SHP77 treated with DMSO at 0.1 percent for 48 hours (cell line): Measurements from ENCODE around the gene DLX4.

Source experiments
- DNase-seq: peaks from one replicate; lab custom pipeline; 2025; lab: John Stamatoyannopoulos, UW

Gene DLX4

DNA sequence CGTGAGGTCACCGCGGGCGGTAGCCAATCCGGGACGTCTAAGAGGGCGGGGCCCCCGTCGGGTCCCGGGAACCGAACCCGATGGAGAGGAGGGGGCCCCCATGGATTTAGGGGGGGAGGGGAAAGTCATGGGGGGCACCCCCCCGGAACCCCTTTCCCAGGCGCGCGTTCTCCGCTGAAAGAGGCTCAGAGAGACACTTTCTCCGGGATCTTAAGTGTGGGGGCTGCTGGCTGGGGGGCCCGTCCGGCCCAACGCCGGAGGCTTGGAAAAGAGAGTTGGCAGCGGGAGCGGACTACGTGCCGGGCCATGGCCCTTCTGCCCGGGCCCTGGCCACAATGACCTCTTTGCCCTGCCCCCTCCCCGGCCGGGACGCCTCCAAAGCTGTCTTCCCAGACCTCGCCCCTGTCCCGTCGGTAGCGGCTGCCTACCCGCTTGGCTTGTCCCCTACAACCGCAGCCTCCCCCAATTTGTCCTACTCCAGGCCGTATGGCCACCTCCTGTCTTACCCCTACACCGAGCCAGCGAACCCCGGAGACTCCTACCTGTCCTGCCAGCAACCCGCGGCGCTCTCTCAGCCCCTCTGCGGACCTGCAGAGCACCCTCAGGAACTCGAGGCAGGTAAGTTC lies at the start of gene DLX4:
Gene DLX4, plus strand, starts transcription at position 57 of the 626 bp plus-strand sequence. Its CDS starts 279 bp downstream, at position 336.
- DNase-seq, result no peak

DNA sequence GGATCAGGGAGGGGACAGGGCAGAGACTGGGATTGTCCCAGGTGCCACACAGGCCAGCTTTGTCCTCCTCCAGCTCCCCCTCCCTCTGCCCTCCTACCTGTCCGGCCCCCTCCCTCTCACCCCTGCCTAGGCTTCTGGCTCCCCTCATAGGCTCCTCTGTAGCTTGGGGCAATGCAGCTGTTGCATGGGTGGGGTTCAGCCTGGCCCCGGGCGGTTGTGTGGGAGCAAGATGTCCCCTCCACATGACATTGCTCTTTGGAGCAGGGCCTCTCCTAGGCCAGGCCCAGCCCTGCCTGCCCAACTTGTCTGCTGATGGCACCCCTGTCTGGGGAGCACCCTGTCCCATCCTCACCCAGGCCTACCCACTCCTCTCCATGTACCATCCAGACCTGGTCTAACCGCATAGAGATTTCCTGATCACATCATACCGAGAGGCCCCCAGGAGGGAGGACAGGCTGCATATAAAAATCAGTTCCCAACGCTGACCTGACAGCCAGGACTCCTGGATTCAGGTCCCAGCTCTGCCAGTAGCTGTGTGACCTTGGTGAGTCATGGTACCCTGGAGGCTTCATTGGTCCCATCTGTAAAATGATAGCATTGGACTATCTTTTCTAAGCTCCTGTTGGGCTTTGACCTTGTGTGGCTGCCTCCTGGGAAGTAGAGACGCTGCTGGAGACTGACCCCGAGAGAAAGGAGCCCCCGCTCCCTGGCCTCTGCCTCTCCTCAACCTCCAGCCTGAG lies 48.8 kb upstream of the DLX4 start:
- no peak for DNase-seq

DNA sequence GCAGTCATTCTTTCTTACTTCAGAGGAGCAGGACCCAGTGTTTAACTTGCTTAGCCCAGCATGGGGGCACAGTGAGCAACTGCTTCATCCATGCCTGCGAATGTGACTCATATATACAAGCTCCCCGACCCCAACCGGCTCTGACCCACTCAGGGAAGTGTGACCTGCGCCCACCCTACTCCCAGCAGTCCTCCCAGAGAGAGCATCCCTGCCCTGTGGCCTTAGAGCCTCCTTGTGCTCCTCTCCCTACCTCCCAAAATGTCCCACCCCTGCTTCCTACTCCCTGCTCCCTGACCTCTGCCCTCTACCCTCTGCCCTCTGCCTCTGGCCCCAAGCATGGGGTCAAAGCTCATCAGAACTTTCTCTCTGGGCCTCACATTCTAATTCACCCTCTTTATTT lies 46.9 kb upstream of the DLX4 start:
- no peak for DNase-seq

GRCh38 chr17:49924116-49924515 lies 44.9 kb upstream of the DLX4 start:
- no peak for DNase-seq

GRCh38 chr17:49924589-49924988 lies 44.4 kb upstream of the DLX4 start:
- DNase-seq, result no peak

DNA sequence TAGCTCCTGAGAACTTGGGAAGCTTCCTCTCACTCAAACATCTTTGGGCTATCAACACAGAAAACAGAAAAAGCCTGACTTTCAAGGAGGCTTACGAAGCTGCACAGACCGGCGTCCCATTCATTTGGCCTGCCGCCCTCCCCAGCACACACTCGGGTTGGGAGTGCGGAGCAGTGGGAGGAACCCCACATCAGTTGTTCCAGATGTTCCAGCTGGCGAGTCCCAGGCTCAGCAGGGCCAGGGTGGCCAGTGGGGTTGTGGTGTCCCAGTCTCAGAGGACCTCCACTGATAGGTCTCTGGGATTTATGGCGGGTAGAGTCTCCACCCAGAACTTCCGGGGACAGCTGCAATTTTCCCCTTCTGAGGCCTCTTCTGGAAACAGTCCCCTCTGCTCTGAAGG lies 43.1 kb upstream of the DLX4 start:
- no peak for DNase-seq

- DNase-seq, result no peak
Observed at GRCh38 chr17:49926886-49927285, 42.1 kb upstream of the DLX4 start.

- no peak for DNase-seq
Observed at GRCh38 chr17:49928126-49928800, 40.7 kb upstream of the DLX4 start.

DNA sequence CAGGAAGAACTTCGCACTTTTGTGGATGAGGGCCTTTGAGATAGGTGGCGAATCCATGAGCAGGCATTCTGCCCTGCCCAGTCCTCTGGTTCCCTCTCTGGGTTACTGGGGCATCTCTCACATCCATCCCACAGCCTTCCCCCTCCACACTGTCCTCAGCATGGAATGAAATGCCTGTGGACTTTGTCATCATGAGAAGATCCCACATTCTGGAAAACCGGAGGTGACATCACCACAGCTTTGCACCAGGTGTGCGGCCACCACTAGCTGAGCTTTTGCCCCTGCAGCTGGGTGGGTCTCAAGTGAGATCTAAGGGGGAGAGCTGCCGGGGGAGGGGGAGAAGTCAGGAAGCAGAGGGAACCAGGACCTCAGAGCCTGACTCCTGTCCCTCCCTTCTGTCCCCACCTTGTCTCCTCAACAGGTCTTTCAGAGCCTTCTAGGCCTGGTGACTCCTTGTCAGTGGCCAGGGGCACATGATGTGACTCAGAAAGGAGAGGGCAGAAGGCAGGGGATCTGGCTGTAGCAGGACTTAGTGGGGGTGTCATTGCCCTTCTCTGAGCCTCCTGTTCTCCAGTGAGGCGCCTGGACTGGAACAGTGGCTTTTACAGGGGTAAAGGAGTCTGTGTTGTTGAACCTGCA lies 40.0 kb upstream of the DLX4 start:
- DNase-seq, result no peak

DNA sequence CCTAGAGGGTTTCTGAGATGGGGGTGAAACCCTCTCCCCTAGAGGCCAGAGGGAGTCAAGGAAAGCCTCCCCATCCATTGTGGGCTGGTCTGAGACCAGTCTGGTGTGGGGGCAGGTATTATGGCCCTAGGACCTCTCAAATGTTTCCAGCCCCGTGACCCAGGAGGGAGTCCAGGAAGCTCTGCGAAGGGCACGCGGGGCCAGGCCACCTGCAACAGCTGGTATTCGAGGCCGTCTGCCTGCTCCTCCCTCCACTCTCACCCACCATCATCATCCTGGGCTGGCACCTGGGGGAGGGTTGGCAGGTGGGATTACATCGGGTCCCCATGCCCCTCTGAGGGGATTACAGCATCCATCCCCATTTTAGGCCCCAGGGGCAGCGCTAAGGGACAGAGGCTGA lies 38.1 kb upstream of the DLX4 start:
- no peak for DNase-seq

GRCh38 chr17:49931416-49932137 lies 37.4 kb upstream of the DLX4 start:
- DNase-seq, result no peak

GRCh38 chr17:49932138-49932723 lies 36.8 kb upstream of the DLX4 start:
- DNase-seq, result no peak

DNA sequence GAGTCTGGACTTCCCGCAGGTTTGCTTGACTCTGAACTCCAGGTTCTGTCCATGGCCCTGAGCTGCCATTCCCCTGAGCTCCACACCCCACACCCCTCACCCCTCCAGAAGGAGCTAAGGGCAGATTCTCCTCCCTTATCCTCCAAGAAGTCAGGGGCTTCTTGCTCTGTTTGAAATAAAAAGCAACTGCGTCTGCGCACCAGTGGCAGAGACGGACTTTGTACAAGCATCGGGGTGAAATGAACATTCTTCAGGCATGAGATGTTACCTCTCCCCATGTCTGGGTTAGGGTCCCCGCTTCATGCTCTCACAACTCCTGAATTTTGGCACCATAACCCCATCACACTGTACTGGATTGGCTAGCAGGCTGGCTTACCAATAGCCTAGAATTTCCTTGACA lies 36.1 kb upstream of the DLX4 start:
- no peak for DNase-seq

DNA sequence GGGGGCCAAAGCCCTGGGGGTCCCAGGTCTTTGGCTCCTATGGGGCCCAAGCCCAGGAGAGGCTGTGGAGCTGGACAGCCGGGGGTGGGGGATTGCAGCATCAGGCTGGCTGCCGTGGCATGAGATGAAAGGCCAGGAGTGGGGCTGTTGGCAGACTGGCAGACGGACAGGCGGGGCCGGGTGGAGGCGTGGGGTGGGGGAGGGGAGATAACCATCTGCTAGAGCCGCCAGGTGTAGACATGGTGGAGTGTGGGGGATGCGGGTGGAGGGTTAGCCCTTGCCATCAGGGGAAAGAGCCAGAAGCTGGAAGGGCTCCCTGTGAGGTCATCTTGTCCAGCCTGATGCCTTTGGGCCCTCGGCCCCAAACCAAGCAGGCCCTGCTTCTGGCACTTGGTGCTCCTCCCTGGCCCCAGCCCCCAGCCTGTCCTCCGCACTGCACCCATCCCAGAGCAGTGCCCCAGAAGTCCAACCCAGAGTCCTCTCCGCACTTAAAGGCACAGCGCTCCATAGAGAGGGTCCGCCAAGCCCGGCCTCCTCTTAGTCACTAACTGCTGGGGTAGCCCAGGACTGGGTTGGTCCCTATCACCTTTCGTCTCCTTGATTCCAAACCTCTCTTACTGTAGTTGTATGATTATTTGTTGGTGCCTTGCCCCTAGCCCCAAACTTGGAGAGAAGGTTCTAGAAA lies 33.3 kb upstream of the DLX4 start:
- no peak for DNase-seq

GRCh38 chr17:49936386-49936785 lies 32.6 kb upstream of the DLX4 start:
- DNase-seq, result no peak

GRCh38 chr17:49939318-49939717 lies 29.7 kb upstream of the DLX4 start:
- no peak for DNase-seq

GRCh38 chr17:49941427-49941826 lies 27.6 kb upstream of the DLX4 start:
- DNase-seq, result no peak

DNA sequence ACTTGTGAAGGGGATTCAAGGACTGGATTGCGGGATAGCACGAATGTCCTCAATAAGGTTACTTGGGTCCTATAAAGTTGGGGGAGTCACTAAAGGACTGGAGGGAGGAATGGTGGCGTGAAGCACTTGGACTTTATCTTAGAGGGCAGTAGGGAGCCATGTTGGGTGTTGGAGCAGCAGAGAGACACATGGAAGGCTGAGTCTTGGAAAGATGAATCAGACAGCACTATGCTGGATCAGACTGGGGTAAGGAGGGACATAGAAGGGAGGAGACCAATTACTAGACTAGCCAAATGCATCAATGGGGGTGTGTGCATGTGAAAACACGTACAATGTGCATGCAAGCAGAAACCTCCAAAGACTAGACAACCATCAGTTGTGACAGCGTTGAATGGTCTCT lies 26.0 kb upstream of the DLX4 start:
- DNase-seq, result no peak

DNA sequence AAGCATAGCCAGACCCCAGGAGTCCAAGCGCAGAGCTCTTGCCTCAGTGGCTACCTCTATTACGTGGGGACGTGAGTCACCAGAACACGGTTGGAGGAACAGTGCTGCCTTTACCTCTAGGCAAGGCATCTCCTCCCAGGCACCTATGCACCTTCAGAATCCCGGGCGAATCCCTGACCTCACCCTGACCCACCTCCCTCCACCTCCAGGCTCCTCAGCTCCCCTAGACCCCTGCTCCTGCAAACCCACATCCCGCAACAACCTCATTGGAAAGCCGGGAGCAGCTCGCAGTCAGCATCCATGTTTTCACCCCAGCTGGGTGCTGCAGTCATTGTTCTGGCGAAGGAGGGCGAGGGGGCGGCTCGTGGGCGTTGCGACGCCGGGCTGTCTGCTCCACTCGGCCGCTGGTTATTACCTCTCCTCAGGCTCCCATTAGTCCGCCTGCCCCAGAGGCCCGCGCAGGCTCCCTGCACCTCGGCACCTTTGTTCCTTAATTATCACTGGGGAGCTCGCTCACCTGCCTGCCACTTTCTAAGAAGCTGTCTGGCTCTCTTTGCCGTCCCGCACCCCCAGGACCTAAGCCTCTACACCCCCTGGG lies 24.6 kb upstream of the DLX4 start:
- no peak for DNase-seq

- no peak for DNase-seq
Observed at GRCh38 chr17:49946208-49946607, 22.8 kb upstream of the DLX4 start.
